ENCODE measurements around the gene CUBN.

Gene CUBN

DNA sequence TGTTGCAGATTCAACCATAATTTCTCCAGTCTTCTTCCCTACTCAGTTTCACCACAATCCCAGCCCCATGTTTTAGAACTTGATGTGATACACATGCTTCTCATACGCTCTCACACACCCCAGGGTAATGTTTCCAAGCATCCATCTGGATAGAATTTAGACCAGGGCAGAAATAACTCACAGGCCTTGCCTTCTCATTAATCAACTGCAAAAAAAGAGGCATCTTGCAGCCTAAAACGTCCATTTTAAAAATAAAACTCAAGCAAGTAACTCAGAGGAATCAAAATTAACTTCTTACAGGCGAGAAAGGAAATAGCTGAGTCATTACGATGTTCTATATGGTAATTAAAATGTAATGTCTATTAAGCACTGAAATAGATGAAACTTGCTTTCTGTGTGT, 185.2 kb downstream of the CUBN start:
- DNase-seq = no peak

GRCh38 chr10:16943295-16944285, 186.0 kb downstream of the CUBN start:
- DNase-seq = no peak

GRCh38 chr10:16942381-16943078, 187.1 kb downstream of the CUBN start:
- DNase-seq = no peak

- DNase-seq = no peak
Measured at GRCh38 chr10:16941870-16942269, 187.7 kb downstream of the CUBN start.

DNA sequence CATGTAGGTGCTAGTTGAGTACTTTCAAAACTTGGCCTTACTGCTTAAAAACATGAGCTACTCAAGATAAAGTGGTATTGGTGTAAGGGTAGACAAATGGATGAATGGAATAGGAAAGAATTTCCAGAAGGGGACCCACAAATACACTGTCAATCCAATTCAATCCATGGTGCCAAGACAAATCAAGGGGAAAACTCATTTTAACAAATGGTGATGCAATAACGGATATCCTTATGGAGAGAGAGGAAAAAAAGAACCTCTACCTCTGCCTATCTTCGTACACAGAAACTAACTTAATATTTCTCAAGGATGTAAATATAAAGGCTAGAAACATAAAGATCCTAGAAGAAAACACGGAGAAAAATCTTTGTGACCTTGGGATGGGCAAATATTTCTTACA, 188.5 kb downstream of the CUBN start:
- DNase-seq = no peak

DNA sequence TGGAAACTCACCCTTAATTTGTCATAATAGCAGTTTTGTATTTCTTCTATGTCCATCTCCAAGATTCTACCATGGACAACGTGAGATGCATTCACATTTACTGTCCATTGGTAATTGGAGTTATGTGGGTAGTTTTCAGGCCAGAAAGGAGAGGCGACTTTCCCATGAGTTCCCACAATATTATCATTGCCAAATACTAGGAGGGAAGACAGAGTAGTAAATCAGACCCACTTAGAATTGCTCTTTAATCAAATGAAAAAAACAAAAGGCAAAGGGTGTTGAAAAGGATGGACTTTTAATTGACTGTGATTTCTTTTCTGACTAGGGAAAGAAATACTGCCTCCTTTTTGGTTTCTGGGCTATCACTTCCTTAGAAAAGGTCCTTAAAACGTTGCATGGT, 190.7 kb downstream of the CUBN start:
- no peak for DNase-seq

DNA sequence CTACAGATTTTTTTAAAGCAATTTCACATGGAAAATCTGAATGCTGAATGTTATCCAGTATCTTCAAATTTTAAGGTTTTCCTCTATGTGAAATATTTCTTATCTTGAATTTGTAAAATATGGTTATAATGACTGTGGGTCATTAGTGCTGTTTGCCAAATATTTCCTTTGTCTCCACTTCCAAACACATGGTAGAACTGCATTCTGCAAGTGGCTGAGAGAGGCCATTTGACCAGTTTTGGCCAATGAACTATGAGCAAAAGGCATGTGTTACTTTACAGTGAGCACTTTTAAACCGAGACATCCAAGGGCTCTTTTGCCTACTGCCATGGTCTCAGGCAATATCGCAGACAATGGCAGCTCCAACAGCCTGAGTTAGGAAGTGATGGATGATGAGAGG, 195.2 kb downstream of the CUBN start:
- DNase-seq = no peak

DNA sequence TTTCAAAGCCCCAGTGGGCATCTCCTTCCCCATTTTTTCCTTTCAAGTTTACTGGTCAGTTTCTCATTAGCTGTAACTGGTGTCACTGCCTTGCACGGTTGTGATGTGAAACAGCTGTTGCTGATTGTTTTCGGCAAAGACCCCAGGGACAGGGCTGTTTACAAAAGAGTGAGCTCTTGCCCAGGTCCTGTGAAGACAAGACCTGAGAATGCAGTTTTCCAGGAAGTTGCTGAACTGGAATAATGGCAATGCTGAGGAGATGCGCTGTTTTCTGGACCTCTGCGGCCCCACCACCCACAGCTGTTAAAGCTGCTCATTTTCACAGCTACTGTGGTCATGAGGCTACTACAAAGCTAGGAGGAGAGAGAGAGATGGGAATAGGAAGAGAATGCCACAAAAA, 195.8 kb downstream of the CUBN start:
- DNase-seq = no peak

DNA sequence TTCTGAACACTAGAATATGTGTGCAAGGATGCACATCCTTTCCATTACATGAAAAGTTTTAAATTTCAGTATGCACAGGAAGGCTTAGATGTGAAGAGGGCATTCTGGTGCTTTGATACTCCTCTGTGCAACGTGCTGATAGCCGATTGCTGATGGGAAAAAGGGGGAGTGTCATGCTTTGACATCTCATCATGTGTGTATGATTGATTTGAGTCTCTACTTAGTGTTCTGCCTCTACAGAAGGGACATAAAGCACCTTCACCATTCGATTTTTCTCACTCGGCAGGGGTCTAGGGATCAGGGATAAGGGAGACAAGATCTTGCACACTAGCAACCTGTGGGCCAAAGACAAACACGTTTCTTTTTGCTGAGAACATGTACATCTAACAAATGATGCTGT, 197.7 kb downstream of the CUBN start:
- no peak for DNase-seq

DNA sequence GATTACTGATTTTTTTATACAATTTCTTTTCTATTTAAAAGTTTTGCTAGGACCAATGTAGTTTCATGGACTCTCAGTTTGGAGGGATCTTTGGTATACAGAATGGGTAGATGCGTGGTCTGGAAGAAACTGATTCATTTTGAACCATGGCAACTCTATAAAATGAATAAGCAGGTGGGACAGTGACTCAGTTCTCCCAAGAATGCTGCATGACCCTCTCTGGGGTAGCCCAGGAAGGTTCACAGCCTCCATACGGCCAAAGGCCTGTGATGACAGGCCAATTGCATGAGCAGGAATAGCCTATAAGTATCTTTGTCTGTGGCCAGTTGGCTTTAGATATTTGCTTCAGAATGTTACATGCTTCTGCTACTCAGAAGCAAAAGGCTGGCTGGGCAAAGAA, 199.1 kb downstream of the CUBN start:
- no peak for DNase-seq

DNA sequence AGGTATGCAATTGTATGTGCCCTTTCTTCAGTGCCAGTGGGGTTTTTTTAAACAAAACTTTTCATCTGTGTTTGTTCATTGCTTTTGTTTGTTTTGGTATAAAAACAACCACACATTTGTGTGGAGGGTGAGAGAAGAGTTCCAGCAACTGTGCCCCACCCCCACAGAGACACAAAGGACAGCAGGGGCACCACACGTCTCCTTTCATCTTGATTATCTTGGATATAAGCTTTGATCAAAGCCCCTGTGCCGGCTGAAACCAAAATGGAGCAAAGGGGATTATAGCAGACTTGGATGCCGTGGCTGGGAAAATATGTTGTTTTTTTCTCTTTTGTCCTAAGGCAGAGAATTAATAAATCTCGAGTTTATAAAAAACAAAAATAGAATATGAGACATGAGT, 200.5 kb downstream of the CUBN start:
- DNase-seq = no peak

DNA sequence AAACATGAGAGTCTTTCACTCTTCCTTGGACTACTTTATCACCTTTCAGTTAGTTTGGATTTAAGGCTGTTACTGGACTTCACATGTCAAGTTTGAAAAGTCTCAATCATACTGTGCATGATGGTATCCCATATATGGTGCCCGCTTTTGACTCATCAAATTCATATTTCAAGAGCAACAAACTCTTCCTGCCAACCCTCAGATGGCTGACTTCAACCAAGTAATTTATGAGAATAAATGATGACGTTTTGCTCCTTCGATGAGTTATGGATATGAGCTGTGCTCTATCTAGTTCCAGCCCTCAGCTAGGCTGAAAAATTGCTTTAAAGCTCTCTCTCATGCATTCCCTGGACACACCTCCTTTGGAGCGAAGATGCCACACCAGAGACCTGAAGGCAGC, 202.1 kb downstream of the CUBN start:
- DNase-seq = no peak

GRCh38 chr10:16923726-16924125, 205.9 kb downstream of the CUBN start:
- DNase-seq = no peak

- DNase-seq = no peak
Measured at GRCh38 chr10:16923309-16923708, 206.3 kb downstream of the CUBN start.

DNA sequence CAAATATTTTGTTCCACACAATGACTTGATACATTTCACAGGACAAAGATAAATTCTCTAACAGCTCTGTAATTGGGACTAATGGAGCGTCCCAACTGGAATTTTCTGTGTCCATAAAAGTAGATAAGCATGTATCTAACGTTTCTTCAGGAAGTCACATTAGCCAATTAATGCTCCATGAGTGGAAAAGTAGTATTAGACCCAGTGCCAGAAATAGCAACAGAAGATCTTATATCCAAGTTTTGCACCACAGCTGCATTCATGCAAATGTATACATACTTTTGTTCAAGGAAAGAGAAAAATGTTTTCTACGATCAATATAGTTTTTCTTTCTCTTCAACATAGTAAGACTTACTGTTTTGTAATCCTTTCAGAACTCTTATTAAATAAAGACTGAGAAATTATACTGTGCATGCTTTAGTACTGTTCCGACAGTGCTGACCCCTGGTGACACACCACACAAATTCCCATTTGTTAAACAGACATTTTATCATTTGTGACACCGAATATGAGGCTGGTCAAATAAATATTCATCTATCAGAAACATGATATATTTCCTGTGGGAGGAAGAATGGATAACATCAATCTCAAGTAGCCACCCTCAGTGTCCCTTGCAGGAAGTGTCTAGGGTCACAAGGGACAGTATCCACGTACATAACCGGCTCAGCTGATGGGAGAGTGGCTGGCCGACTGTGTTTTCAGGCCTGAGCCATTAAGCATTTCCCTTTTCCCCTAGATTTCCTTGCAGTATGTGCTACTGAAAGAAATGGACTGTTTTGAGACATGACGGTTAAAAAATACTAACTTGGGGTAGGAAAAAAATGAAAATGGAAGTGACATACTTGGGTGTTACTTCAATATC, 210.3 kb downstream of the CUBN start:
- DNase-seq = no peak

GRCh38 chr10:16916496-16916895, 213.1 kb downstream of the CUBN start:
- no peak for DNase-seq

DNA sequence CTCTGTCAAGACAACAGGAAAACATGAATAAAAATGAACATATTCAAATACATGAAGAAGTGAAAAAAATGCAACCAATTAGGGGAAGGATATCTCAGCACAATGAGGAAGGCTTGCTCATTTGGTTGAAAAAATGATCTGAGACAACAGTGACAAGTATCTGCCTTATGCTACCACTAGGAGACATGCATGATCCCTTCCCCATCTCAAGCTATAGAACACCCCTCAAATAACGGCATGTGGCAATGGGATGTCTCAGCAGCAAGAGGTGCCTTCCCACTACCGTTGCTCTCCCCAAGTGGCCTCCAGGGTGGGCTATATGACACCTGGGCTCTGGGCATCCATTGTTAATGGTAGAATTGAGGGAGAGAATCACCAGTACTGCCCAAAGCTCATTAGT, 214.3 kb downstream of the CUBN start:
- DNase-seq = no peak

- DNase-seq = no peak
Measured at GRCh38 chr10:16913266-16913665, 216.3 kb downstream of the CUBN start.

DNA sequence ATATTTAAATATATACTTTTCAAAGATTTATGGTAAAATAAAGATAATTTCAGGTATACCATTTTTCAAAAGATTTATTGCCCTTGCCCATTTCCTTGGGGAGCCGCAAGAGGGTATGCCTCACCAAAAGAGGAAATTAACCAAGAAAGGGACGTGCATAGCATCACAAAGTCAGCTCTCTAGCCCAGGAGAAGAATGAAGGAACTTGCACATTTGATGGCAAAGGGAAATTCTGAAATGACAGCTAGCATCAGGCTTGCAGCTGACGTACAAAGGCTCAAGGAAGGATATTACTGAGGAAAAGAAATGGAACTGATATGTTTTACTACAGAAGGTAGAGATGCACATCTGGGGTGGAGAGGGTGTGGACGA, 218.8 kb downstream of the CUBN start:
- DNase-seq = no peak

- no peak for DNase-seq
Measured at GRCh38 chr10:16909961-16910792, 219.4 kb downstream of the CUBN start.

DNA sequence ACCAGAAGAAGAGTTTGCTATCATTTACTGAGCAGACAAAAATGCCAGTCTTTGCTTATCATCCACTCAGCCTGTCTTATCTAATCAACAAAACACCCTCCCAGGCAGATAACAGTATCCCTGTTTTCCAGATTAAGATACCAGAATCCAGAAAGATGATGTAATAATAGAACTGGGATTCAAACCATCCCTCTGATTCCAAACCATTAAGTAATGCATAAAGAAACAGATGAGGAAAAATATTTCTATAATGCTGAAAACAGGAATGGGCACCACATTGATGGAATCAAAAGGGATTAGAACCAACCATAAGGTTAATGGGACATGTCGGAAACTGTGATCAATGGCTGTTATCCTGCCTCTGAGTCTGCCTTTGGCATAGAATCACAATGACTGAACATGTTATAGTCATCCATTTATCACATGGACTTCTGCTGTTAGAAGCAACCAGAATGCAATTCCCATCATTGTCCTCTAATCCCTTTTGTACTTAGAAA, 220.3 kb downstream of the CUBN start:
- no peak for DNase-seq

- no peak for DNase-seq
Measured at GRCh38 chr10:16907687-16908086, 221.9 kb downstream of the CUBN start.
